GM12891 (cell line): ENCODE data around the gene SSBP2.

ENCODE experiments used
- POLR2A ChIP-seq: IDR thresholded peaks from 2 replicates; pipeline ENCODE4 v1.6.1; 2011; ENCODE audit warnings: low read depth, low read length, control low read depth
- POLR2AphosphoS5 ChIP-seq: IDR thresholded peaks from 2 replicates; pipeline ENCODE4 v1.6.1; 2011; ENCODE audit warnings: low read depth, low read length, control low read depth
- SPI1 ChIP-seq: IDR thresholded peaks from 2 replicates; pipeline ENCODE4 v1.6.1; 2011; ENCODE audit warnings: low read depth, low read length, control low read depth
- TAF1 ChIP-seq: IDR thresholded peaks from 2 replicates; pipeline ENCODE4 v1.6.1; 2011; ENCODE audit warnings: low read depth, low read length, control low read depth

- TF ChIP-seq POLR2AphosphoS5 (no peak), SPI1 (no peak), POLR2A (no peak), TAF1 (no peak)
Observed at GRCh38 chr5:81787474-81788242, 36.8 kb upstream of the SSBP2 start.
